Gastroesophageal sphincter (tissue), 3 donors: ENCODE results near the gene OR11G2.

Experiments used
- CTCF ChIP-seq, 4 experiments: fragments of 200-600 bp in 2 of 4; fragments of 450-650 bp in 2 of 4; sonication (generic) in 1 of 4; IDR thresholded peaks; one replicate each; pipeline ENCODE4 v1.5.1; 2017 to 2019; ENCODE audit warnings: antibody characterized with exemption in 4 of 4, mild to moderate bottlenecking in 2 of 4, moderate library complexity in 2 of 4
- EP300 ChIP-seq: sonication (generic); formaldehyde crosslinking; IDR thresholded peaks from one replicate; pipeline ENCODE4 v1.6.1; 2017; ENCODE audit warnings: antibody characterized with exemption, mild to moderate bottlenecking
- POLR2A ChIP-seq, 2 donors: fragments of 450-650 bp; IDR thresholded peaks; one replicate each; pipeline ENCODE4 v1.6.1; 2017; ENCODE audit warnings: antibody characterized with exemption in 2 of 2, mild to moderate bottlenecking in 2 of 2, moderate library complexity in 1 of 2
- POLR2AphosphoS5 ChIP-seq: sonication (generic); formaldehyde crosslinking; IDR thresholded peaks from one replicate; pipeline ENCODE4 v1.6.1; 2017; ENCODE audit warnings: antibody characterized with exemption

DNA sequence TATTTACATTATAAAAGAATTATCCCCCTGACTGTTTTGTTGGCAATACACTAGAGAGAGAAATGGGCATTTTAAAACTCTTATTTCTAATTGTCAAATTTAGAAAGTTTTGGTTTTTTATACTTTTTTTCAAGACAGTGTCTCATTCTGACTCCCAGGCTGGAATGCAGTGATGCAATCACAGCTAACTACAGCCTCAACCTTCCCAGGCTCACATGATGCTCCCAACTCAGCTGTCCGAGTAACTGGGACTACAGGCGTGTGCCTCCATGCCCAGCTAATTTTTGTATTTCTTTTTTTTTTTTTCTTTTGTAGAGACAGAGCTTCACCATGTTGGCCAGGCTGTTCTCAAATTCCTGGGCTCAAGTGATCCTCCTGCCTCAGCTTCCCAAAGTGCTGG, 24.5 kb downstream of the OR11G2 start:
- no peak for TF ChIP-seq POLR2A (IDR thresholded peaks at IDR 0.05)
- no peak for TF ChIP-seq EP300
- no peak for TF ChIP-seq CTCF (IDR thresholded peaks at IDR 0.05)
- no peak for TF ChIP-seq POLR2AphosphoS5
